ENCODE results near the gene KIF2B. TPM values are rescaled to one million over a fixed set of nuclear protein-coding genes. Genes with fewer than 3 reads are reported as not detected.
"Not testable (repeated sequence)": the region's sequence is repeated elsewhere in the genome, so short reads cannot be mapped to it uniquely, and the experiment has no call there.

The KIF2B gene
- total and polyA plus RNA-seq, 4 donors, result not detected

GRCh38 chr17:53806473-53806872, 16.3 kb upstream of the KIF2B start:
- DNase-seq, result no peak
- Histone ChIP-seq H3K4me3 (ENCODE audit: low read length in 2 of 2) (no peak overlapping the region), H3K27me3 (ENCODE audit: control insufficient read depth in 1 of 2, insufficient read depth in 2 of 2, low read length in 1 of 2) (no peaks in the 10 kb centered on the region), H3K36me3 (ENCODE audit: control insufficient read depth in 1 of 2, insufficient read depth in 2 of 2, low read length in 1 of 2) (no peaks in the 10 kb centered on the region), H3K27ac (ENCODE audit: low read depth in 1 of 2, low read length in 2 of 2) (no peak overlapping the region), H3K4me1 (ENCODE audit: control insufficient read depth in 1 of 2, insufficient read depth in 2 of 2, low read length in 2 of 2) (no peaks in the 10 kb centered on the region), H3K9me3 (ENCODE audit: control insufficient read depth, low read length) (no peaks in the 10 kb centered on the region)
- ATAC-seq (ENCODE audit: low FRiP score), result no peak
- intact Hi-C loops (cut with DNase I), result no loop called here

GRCh38 chr17:53807286-53807685, 15.4 kb upstream of the KIF2B start:
- H3K9me3 ChIP-seq (ENCODE audit: control insufficient read depth, low read length), result no peaks in the 10 kb centered on the region
- H3K4me1 ChIP-seq (ENCODE audit: control insufficient read depth in 1 of 2, insufficient read depth in 2 of 2, low read length in 2 of 2), result no peaks in the 10 kb centered on the region
- H3K4me3 ChIP-seq (ENCODE audit: low read length in 2 of 2), result no peak overlapping the region
- ATAC-seq (ENCODE audit: low FRiP score) (no peak), DNase-seq (no peak)
- intact Hi-C loops (cut with DNase I), result no loop called here
- 18 to 33% methylated on average over 6 of the region's 6 CpGs for WGBS, 2 donors
- H3K27ac ChIP-seq (ENCODE audit: low read depth in 1 of 2, low read length in 2 of 2), result no peak overlapping the region
- no peaks in the 10 kb centered on the region for H3K27me3 ChIP-seq (ENCODE audit: control insufficient read depth in 1 of 2, insufficient read depth in 2 of 2, low read length in 1 of 2)
- no peaks in the 10 kb centered on the region for H3K36me3 ChIP-seq (ENCODE audit: control insufficient read depth in 1 of 2, insufficient read depth in 2 of 2, low read length in 1 of 2)

DNA sequence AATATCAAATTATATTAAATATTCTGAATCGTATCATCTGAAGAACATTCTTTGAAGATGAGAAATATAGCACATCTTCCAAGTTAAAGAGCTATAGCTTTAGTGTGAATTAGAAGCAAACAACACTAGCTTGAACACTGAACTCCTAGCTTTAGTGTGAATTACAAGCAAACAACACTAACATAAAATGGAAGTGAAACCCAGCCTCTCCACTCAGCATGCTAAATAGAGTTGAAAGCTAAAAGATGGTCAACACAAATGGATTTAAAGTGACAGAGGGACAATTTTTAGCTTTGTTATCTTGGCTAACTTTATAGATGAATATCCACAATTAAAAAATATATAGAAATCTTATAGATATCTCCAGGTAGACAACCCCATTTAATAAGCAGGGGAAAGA, 4.5 kb upstream of the KIF2B start:
- Histone ChIP-seq H3K4me1 (ENCODE audit: control insufficient read depth in 1 of 2, insufficient read depth in 2 of 2, low read length in 2 of 2) (no peaks in the 10 kb centered on the region), H3K4me3 (ENCODE audit: low read length in 2 of 2) (no peak overlapping the region), H3K27me3 (ENCODE audit: control insufficient read depth in 1 of 2, insufficient read depth in 2 of 2, low read length in 1 of 2) (no peaks in the 10 kb centered on the region), H3K9me3 (ENCODE audit: control insufficient read depth, low read length) (no peaks in the 10 kb centered on the region), H3K27ac (ENCODE audit: low read depth in 1 of 2, low read length in 2 of 2) (no peak overlapping the region), H3K36me3 (ENCODE audit: control insufficient read depth in 1 of 2, insufficient read depth in 2 of 2, low read length in 1 of 2) (no peaks in the 10 kb centered on the region)
- WGBS, 2 donors, result 58 to 67% methylated on average over 1 of the region's 1 CpG
- intact Hi-C loops (cut with DNase I), result no loop called here
- no peak for ATAC-seq (ENCODE audit: low FRiP score)
- no peak for DNase-seq

GRCh38 chr17:53818929-53819328, 3.8 kb upstream of the KIF2B start:
- H3K9me3 ChIP-seq (ENCODE audit: control insufficient read depth, low read length), result no peaks in the 10 kb centered on the region
- no peak for ATAC-seq (ENCODE audit: low FRiP score)
- H3K4me1 ChIP-seq (ENCODE audit: control insufficient read depth in 1 of 2, insufficient read depth in 2 of 2, low read length in 2 of 2), result no peaks in the 10 kb centered on the region
- H3K36me3 ChIP-seq (ENCODE audit: control insufficient read depth in 1 of 2, insufficient read depth in 2 of 2, low read length in 1 of 2), result no peaks in the 10 kb centered on the region
- no peak for DNase-seq
- no peak overlapping the region for H3K27ac ChIP-seq (ENCODE audit: low read depth in 1 of 2, low read length in 2 of 2)
- no peak overlapping the region for H3K4me3 ChIP-seq (ENCODE audit: low read length in 2 of 2)
- intact Hi-C loops (cut with DNase I), result no loop called here
- H3K27me3 ChIP-seq (ENCODE audit: control insufficient read depth in 1 of 2, insufficient read depth in 2 of 2, low read length in 1 of 2), result no peaks in the 10 kb centered on the region
- 45 to 58% methylated on average over 2 of the region's 2 CpGs for WGBS, 2 donors

DNA sequence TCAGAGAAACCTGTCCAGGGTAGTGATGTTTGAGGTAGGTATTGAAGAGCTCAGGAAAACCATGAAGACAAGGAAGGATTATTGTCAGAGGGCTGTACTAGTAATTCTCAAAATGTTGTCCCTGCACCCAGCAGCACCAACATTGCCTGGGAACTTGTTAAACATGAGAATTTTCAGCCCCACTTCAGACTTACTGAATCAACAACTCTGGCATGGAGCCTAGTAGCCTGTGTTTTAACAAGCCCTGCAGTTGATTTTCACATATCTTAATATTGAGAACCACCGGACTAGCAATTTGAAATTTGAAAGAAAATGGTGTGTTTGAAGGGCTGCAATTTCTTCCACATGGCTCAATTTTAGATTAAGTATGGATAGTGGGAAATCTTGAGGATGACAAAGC, 2.8 kb upstream of the KIF2B start:
- Histone ChIP-seq H3K27ac (ENCODE audit: low read depth in 1 of 2, low read length in 2 of 2) (no peak overlapping the region), H3K4me1 (ENCODE audit: control insufficient read depth in 1 of 2, insufficient read depth in 2 of 2, low read length in 2 of 2) (no peaks in the 10 kb centered on the region), H3K9me3 (ENCODE audit: control insufficient read depth, low read length) (no peaks in the 10 kb centered on the region), H3K36me3 (ENCODE audit: control insufficient read depth in 1 of 2, insufficient read depth in 2 of 2, low read length in 1 of 2) (no peaks in the 10 kb centered on the region), H3K4me3 (ENCODE audit: low read length in 2 of 2) (no peak overlapping the region), H3K27me3 (ENCODE audit: control insufficient read depth in 1 of 2, insufficient read depth in 2 of 2, low read length in 1 of 2) (no peaks in the 10 kb centered on the region)
- intact Hi-C loops (cut with DNase I), result no loop called here
- ATAC-seq (ENCODE audit: low FRiP score), result no peak
- WGBS, 2 donors, result 62 to 84% methylated on average over 1 of the region's 1 CpG
- no peak for DNase-seq

GRCh38 chr17:53823341-53824050, 769 bp downstream of the KIF2B start:
- DNase-seq (no peak), ATAC-seq (ENCODE audit: low FRiP score) (no peak)
- no peaks in the 10 kb centered on the region for H3K27me3 ChIP-seq (ENCODE audit: control insufficient read depth in 1 of 2, insufficient read depth in 2 of 2, low read length in 1 of 2)
- WGBS, 2 donors, result 94 to 96% methylated on average over 31 to 32 of the region's 32 CpGs
- no peaks in the 10 kb centered on the region for H3K4me1 ChIP-seq (ENCODE audit: control insufficient read depth in 1 of 2, insufficient read depth in 2 of 2, low read length in 2 of 2)
- no peaks in the 10 kb centered on the region for H3K9me3 ChIP-seq (ENCODE audit: control insufficient read depth, low read length)
- no peak overlapping the region for H3K4me3 ChIP-seq (ENCODE audit: low read length in 2 of 2)
- H3K27ac ChIP-seq (ENCODE audit: low read depth in 1 of 2, low read length in 2 of 2), result no peak overlapping the region
- no peaks in the 10 kb centered on the region for H3K36me3 ChIP-seq (ENCODE audit: control insufficient read depth in 1 of 2, insufficient read depth in 2 of 2, low read length in 1 of 2)
- intact Hi-C loops (cut with DNase I), result no loop called here

- DNase-seq; H3K36me3 ChIP-seq (ENCODE audit: control insufficient read depth in 1 of 2, insufficient read depth in 2 of 2, low read length in 1 of 2); H3K4me3 ChIP-seq (ENCODE audit: low read length in 2 of 2); H3K4me1 ChIP-seq (ENCODE audit: control insufficient read depth in 1 of 2, insufficient read depth in 2 of 2, low read length in 2 of 2); H3K9me3 ChIP-seq (ENCODE audit: control insufficient read depth, low read length); H3K27me3 ChIP-seq (ENCODE audit: control insufficient read depth in 1 of 2, insufficient read depth in 2 of 2, low read length in 1 of 2); H3K27ac ChIP-seq (ENCODE audit: low read depth in 1 of 2, low read length in 2 of 2); intact Hi-C loops (cut with DNase I); ATAC-seq (ENCODE audit: low FRiP score): not testable (repeated sequence)
- WGBS, 2 donors, result 83 to 88% methylated on average over 8 of the region's 8 CpGs
These were observed 12.0 kb downstream of the KIF2B start for GRCh38 chr17:53834771-53835170.

GRCh38 chr17:53837131-53837530, 14.4 kb downstream of the KIF2B start:
- peaks cover 2% of the 10 kb centered on the region for H3K9me3 ChIP-seq (ENCODE audit: control insufficient read depth, low read length)
- H3K36me3 ChIP-seq (ENCODE audit: control insufficient read depth in 1 of 2, insufficient read depth in 2 of 2, low read length in 1 of 2), result no peaks in the 10 kb centered on the region
- intact Hi-C loops (cut with DNase I), result no loop called here
- no peak for ATAC-seq (ENCODE audit: low FRiP score)
- H3K4me1 ChIP-seq (ENCODE audit: control insufficient read depth in 1 of 2, insufficient read depth in 2 of 2, low read length in 2 of 2), result no peaks in the 10 kb centered on the region
- H3K27me3 ChIP-seq (ENCODE audit: control insufficient read depth in 1 of 2, insufficient read depth in 2 of 2, low read length in 1 of 2), result no peaks in the 10 kb centered on the region
- no peak for DNase-seq
- H3K27ac ChIP-seq (ENCODE audit: low read depth in 1 of 2, low read length in 2 of 2), result no peak overlapping the region
- no peak overlapping the region for H3K4me3 ChIP-seq (ENCODE audit: low read length in 2 of 2)

DNA sequence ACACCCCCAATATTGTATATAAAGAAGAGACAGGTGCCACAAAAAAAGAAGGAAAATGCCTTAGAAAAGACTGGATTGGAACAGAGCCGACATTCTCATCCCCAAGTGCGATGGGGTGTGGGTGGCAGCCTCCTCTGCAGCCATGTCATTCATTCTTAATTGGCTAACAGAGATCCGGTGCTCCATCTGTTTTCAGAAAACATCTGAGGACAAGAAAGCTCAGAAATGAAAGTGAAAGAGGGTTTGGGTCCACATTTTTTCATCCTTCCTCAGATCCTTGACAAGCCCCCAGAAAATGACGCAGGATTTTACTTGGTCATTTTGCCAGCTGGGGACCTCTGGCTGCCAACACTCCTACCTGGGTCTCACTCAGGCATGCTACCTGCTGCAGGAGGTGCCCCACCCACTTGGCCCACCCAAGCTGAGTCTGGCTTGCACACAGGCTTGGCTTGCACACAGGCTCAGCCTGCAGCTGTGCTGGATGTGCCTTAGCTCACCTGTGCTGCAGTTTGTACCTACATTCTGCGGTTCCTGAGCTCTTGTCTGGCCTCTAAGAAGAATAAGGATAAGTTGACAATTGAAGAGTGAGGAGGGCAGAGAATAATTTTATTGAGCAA, 21.9 kb downstream of the KIF2B start:
- no peak for DNase-seq
- no peak for ATAC-seq (ENCODE audit: low FRiP score)
- H3K27me3 ChIP-seq (ENCODE audit: control insufficient read depth in 1 of 2, insufficient read depth in 2 of 2, low read length in 1 of 2), result no peaks in the 10 kb centered on the region
- H3K9me3 ChIP-seq (ENCODE audit: control insufficient read depth, low read length), result peaks cover 2% of the 10 kb centered on the region
- H3K27ac ChIP-seq (ENCODE audit: low read depth in 1 of 2, low read length in 2 of 2), result no peak overlapping the region
- WGBS, 2 donors, result 81% methylated on average over 5 of the region's 5 CpGs
- no peaks in the 10 kb centered on the region for H3K4me1 ChIP-seq (ENCODE audit: control insufficient read depth in 1 of 2, insufficient read depth in 2 of 2, low read length in 2 of 2)
- no peaks in the 10 kb centered on the region for H3K36me3 ChIP-seq (ENCODE audit: control insufficient read depth in 1 of 2, insufficient read depth in 2 of 2, low read length in 1 of 2)
- H3K4me3 ChIP-seq (ENCODE audit: low read length in 2 of 2), result no peak overlapping the region
- intact Hi-C loops (cut with DNase I), result no loop called here

Measured in aorta (tissue), 5 donors.